KMS-11 (cell line): Measurements from ENCODE around the gene SPATA46.
"Not testable (repeated sequence)": the region's sequence is repeated elsewhere in the genome, so short reads cannot be mapped to it uniquely, and the experiment has no call there.

Source experiments
- H2AFZ ChIP-seq: fragments of 200-600 bp; sonication (generic); 2 replicates; pipeline ENCODE4 v1.6.1; 2016; ENCODE audit warnings: antibody characterized with exemption, mixed run types, low read depth
- H3K27ac ChIP-seq: fragments of 200-600 bp; sonication (generic); 2 replicates; pipeline ENCODE4 v1.6.1; 2016; ENCODE audit warnings: mild to moderate bottlenecking, mixed run types
- H3K27me3 ChIP-seq: fragments of 200-600 bp; sonication (generic); 2 replicates; pipeline ENCODE4 v1.6.1; 2017; ENCODE audit warnings: mild to moderate bottlenecking, low read depth, mixed run types, moderate library complexity; ENCODE audit not compliant: insufficient read depth
- H3K36me3 ChIP-seq: fragments of 200-600 bp; sonication (generic); 2 replicates; pipeline ENCODE4 v1.6.1; 2017; ENCODE audit warnings: mild to moderate bottlenecking, mixed run types; ENCODE audit not compliant: insufficient read depth
- H3K4me1 ChIP-seq: fragments of 200-600 bp; sonication (generic); 2 replicates; pipeline ENCODE4 v1.6.1; 2016; ENCODE audit warnings: mild to moderate bottlenecking, low read depth, mixed run types; ENCODE audit not compliant: poor library complexity, severe bottlenecking
- H3K4me2 ChIP-seq: fragments of 200-600 bp; sonication (generic); 2 replicates; pipeline ENCODE4 v1.7.0; 2016; ENCODE audit warnings: mild to moderate bottlenecking, mixed run types
- H3K4me3 ChIP-seq: fragments of 200-600 bp; sonication (generic); IDR thresholded peaks from 2 replicates; pipeline ENCODE4 v1.6.1; 2017; ENCODE audit warnings: low read depth, low read length, mixed read lengths; ENCODE audit not compliant: insufficient read depth
- H3K79me2 ChIP-seq: fragments of 200-600 bp; sonication (generic); 2 replicates; pipeline ENCODE4 v1.6.1; 2016; ENCODE audit warnings: low read depth, mixed run types; ENCODE audit not compliant: insufficient read depth
- H3K9ac ChIP-seq: fragments of 200-600 bp; sonication (generic); 2 replicates; pipeline ENCODE4 v1.6.1; 2016; ENCODE audit warnings: mild to moderate bottlenecking, mixed run types
- H4K20me1 ChIP-seq: fragments of 200-600 bp; sonication (generic); 2 replicates; pipeline ENCODE4 v1.6.1; 2016; ENCODE audit warnings: mild to moderate bottlenecking, mixed run types; ENCODE audit not compliant: insufficient read depth
- CTCF ChIP-seq: fragments of 200-600 bp; sonication (generic); conservative IDR thresholded peaks from 2 replicates; pipeline ENCODE4 v1.6.1; 2017; ENCODE audit warnings: low read depth, mild to moderate bottlenecking, antibody characterized with exemption, low read length, moderate library complexity, mixed read lengths

SPATA46 gene

GRCh38 chr1:162353702-162354101 lies 23.0 kb downstream of the SPATA46 start:
- no peaks in the 10 kb centered on the region for H3K79me2 ChIP-seq
- no peaks in the 10 kb centered on the region for H3K27me3 ChIP-seq
- no peak overlapping the region for H3K4me3 ChIP-seq
- no peak overlapping the region for H3K27ac ChIP-seq
- H3K9ac ChIP-seq = no peak overlapping the region
- H3K4me2 ChIP-seq = no peak overlapping the region
- H3K36me3 ChIP-seq = no peaks in the 10 kb centered on the region
- no peaks in the 10 kb centered on the region for H3K4me1 ChIP-seq
- H2AFZ ChIP-seq = no peak overlapping the region
- TF ChIP-seq CTCF = no peak
- no peaks in the 10 kb centered on the region for H4K20me1 ChIP-seq

- no peak overlapping the region for H3K4me3 ChIP-seq
- no peak overlapping the region for H3K27ac ChIP-seq
- no peak overlapping the region for H2AFZ ChIP-seq
- H3K79me2 ChIP-seq = no peaks in the 10 kb centered on the region
- no peak overlapping the region for H3K9ac ChIP-seq
- H3K4me1 ChIP-seq = no peaks in the 10 kb centered on the region
- H3K4me2 ChIP-seq = no peak overlapping the region
- no peaks in the 10 kb centered on the region for H4K20me1 ChIP-seq
- no peaks in the 10 kb centered on the region for H3K27me3 ChIP-seq
- TF ChIP-seq CTCF = no peak
- no peaks in the 10 kb centered on the region for H3K36me3 ChIP-seq
These were observed 23.6 kb downstream of the SPATA46 start for GRCh38 chr1:162353078-162353477.

- H2AFZ ChIP-seq = not testable (repeated sequence)
These were observed 24.8 kb downstream of the SPATA46 start for GRCh38 chr1:162351874-162352273.

GRCh38 chr1:162351246-162351842 lies 25.3 kb downstream of the SPATA46 start:
- Histone ChIP-seq H3K4me1 (no peaks in the 10 kb centered on the region), H2AFZ (no peak overlapping the region), H3K36me3 (no peaks in the 10 kb centered on the region), H3K79me2 (no peaks in the 10 kb centered on the region), H3K4me3 (no peak overlapping the region), H4K20me1 (no peaks in the 10 kb centered on the region), H3K27ac (no peak overlapping the region), H3K4me2 (no peak overlapping the region), H3K9ac (no peak overlapping the region), H3K27me3 (no peaks in the 10 kb centered on the region)
- no peak for TF ChIP-seq CTCF

More at GRCh38 chr1:162351874-162352273, 24.8 kb downstream of the SPATA46 start:
- not testable (repeated sequence) for H3K36me3 ChIP-seq, H3K4me3 ChIP-seq, H3K27me3 ChIP-seq, H4K20me1 ChIP-seq, H3K27ac ChIP-seq, H3K9ac ChIP-seq, H3K79me2 ChIP-seq, H3K4me2 ChIP-seq, H3K4me1 ChIP-seq

GRCh38 chr1:162349635-162350330 lies 26.9 kb downstream of the SPATA46 start:
- Histone ChIP-seq H3K4me2 (no peak overlapping the region), H4K20me1 (no peaks in the 10 kb centered on the region), H3K27ac (no peak overlapping the region), H3K9ac (no peak overlapping the region), H2AFZ (no peak overlapping the region), H3K36me3 (no peaks in the 10 kb centered on the region), H3K4me3 (no peak overlapping the region), H3K4me1 (no peaks in the 10 kb centered on the region), H3K27me3 (no peaks in the 10 kb centered on the region), H3K79me2 (no peaks in the 10 kb centered on the region)
- no peak for TF ChIP-seq CTCF
